ENCODE results near the gene POLDIP2. TPM values are rescaled to one million over a fixed set of nuclear protein-coding genes. Genes with fewer than 3 reads are reported as not detected.
"Not testable (repeated sequence)": the region's sequence is repeated elsewhere in the genome, so short reads cannot be mapped to it uniquely, and the experiment has no call there.

Gene POLDIP2
- total RNA-seq, 2 donors from 2014 or later: 69.0 to 72.1 TPM

GRCh38 chr17:28341516-28341915 is 15.8 kb downstream of the POLDIP2 start:
- Histone ChIP-seq H3K9me3 (ENCODE audit: control insufficient read depth, low read length) (no peaks in the 10 kb centered on the region), H3K4me1 (ENCODE audit: control insufficient read depth, insufficient read depth, low read length) (peaks cover 5% of the 10 kb centered on the region), H3K9ac (ENCODE audit: extremely low read depth, low read length, poor library complexity, severe bottlenecking) (no peak overlapping the region), H3K27me3 (ENCODE audit: control insufficient read depth, insufficient read depth, low read length, poor library complexity, severe bottlenecking) (no peaks in the 10 kb centered on the region), H3K36me3 (ENCODE audit: control insufficient read depth, insufficient read depth, low read length) (peaks cover 72% of the 10 kb centered on the region), H3K27ac (ENCODE audit: low read depth, low read length) (no peak overlapping the region), H3K4me3 (ENCODE audit: low read length) (no peak overlapping the region)
- H3K27me3 Mint-ChIP-seq (ENCODE audit: insufficient read depth): no peaks in the 10 kb centered on the region
- H3K4me3 Mint-ChIP-seq: no peak overlapping the region
- peaks cover 56% of the 10 kb centered on the region for H3K36me3 Mint-ChIP-seq (ENCODE audit: low read depth)
- H3K4me1 Mint-ChIP-seq: peaks cover 14% of the 10 kb centered on the region
- no peak for DNase-seq
- no peak overlapping the region for H3K27ac Mint-ChIP-seq
- WGBS, 2 experiments (ENCODE audit: insufficient coverage in 1 of 2, insufficient read length in 1 of 2): 91 to 96% methylated on average over 11 of the region's 11 CpGs
- H3K9me3 Mint-ChIP-seq: no peaks in the 10 kb centered on the region
- TF ChIP-seq CTCF (conservative IDR thresholded peaks at IDR 0.05): no peak

- H3K27ac Mint-ChIP-seq: no peak overlapping the region
- peaks cover 1% of the 10 kb centered on the region for H3K27me3 Mint-ChIP-seq (ENCODE audit: insufficient read depth)
- H3K9ac ChIP-seq (ENCODE audit: extremely low read depth, low read length, poor library complexity, severe bottlenecking): no peak overlapping the region
- TF ChIP-seq CTCF (conservative IDR thresholded peaks at IDR 0.05): no peak
- H3K9me3 Mint-ChIP-seq: no peaks in the 10 kb centered on the region
- peaks cover 61% of the 10 kb centered on the region for H3K36me3 ChIP-seq (ENCODE audit: control insufficient read depth, insufficient read depth, low read length)
- no peaks in the 10 kb centered on the region for H3K9me3 ChIP-seq (ENCODE audit: control insufficient read depth, low read length)
- no peak overlapping the region for H3K4me3 ChIP-seq (ENCODE audit: low read length)
- no peak for DNase-seq
- peaks cover 44% of the 10 kb centered on the region for H3K36me3 Mint-ChIP-seq (ENCODE audit: low read depth)
- H3K4me1 Mint-ChIP-seq: peaks cover 15% of the 10 kb centered on the region
- H3K27ac ChIP-seq (ENCODE audit: low read depth, low read length): no peak overlapping the region
- 94 to 96% methylated on average over 3 to 6 of the region's 6 CpGs for WGBS, 2 experiments (ENCODE audit: insufficient coverage in 1 of 2, insufficient read length in 1 of 2)
- no peaks in the 10 kb centered on the region for H3K4me1 ChIP-seq (ENCODE audit: control insufficient read depth, insufficient read depth, low read length)
- H3K4me3 Mint-ChIP-seq: no peak overlapping the region
- H3K27me3 ChIP-seq (ENCODE audit: control insufficient read depth, insufficient read depth, low read length, poor library complexity, severe bottlenecking): no peaks in the 10 kb centered on the region
Measured at GRCh38 chr17:28340374-28340773, 17.0 kb downstream of the POLDIP2 start.

- Histone ChIP-seq H3K9ac (ENCODE audit: extremely low read depth, low read length, poor library complexity, severe bottlenecking) (no peak overlapping the region), H3K27ac (ENCODE audit: low read depth, low read length) (no peak overlapping the region), H3K36me3 (ENCODE audit: control insufficient read depth, insufficient read depth, low read length) (peaks cover 51% of the 10 kb centered on the region), H3K4me3 (ENCODE audit: low read length) (no peak overlapping the region), H3K27me3 (ENCODE audit: control insufficient read depth, insufficient read depth, low read length, poor library complexity, severe bottlenecking) (no peaks in the 10 kb centered on the region), H3K9me3 (ENCODE audit: control insufficient read depth, low read length) (no peaks in the 10 kb centered on the region), H3K4me1 (ENCODE audit: control insufficient read depth, insufficient read depth, low read length) (peaks cover 2% of the 10 kb centered on the region)
- Mint-ChIP-seq H3K4me1 (peaks cover 21% of the 10 kb centered on the region), H3K4me3 (no peak overlapping the region), H3K27ac (no peak overlapping the region), H3K27me3 (ENCODE audit: insufficient read depth) (peaks cover 1% of the 10 kb centered on the region), H3K36me3 (ENCODE audit: low read depth) (peaks cover 40% of the 10 kb centered on the region), H3K9me3 (no peaks in the 10 kb centered on the region)
- no peak for DNase-seq
- TF ChIP-seq CTCF (conservative IDR thresholded peaks at IDR 0.05): no peak
- 96 to 99% methylated on average over 11 to 15 of the region's 15 CpGs for WGBS, 2 experiments (ENCODE audit: insufficient coverage in 1 of 2, insufficient read length in 1 of 2)
Measured at GRCh38 chr17:28339431-28339830, 17.9 kb downstream of the POLDIP2 start.

GRCh38 chr17:28338769-28339212 is 18.5 kb downstream of the POLDIP2 start:
- not testable (repeated sequence) for H3K4me1 ChIP-seq (ENCODE audit: control insufficient read depth, insufficient read depth, low read length); DNase-seq; H3K9me3 ChIP-seq (ENCODE audit: control insufficient read depth, low read length); H3K27me3 ChIP-seq (ENCODE audit: control insufficient read depth, insufficient read depth, low read length, poor library complexity, severe bottlenecking); H3K27me3 Mint-ChIP-seq (ENCODE audit: insufficient read depth); H3K9me3 Mint-ChIP-seq; H3K27ac ChIP-seq (ENCODE audit: low read depth, low read length); H3K4me3 Mint-ChIP-seq; H3K4me3 ChIP-seq (ENCODE audit: low read length); H3K9ac ChIP-seq (ENCODE audit: extremely low read depth, low read length, poor library complexity, severe bottlenecking)
- 97 to 98% methylated on average over 7 to 8 of the region's 8 CpGs for WGBS, 2 experiments (ENCODE audit: insufficient coverage in 1 of 2, insufficient read length in 1 of 2)
- H3K36me3 Mint-ChIP-seq (ENCODE audit: low read depth): peaks cover 33% of the 10 kb centered on the region
- H3K27ac Mint-ChIP-seq: peak overlapping the region; percentile 87
- peaks cover 27% of the 10 kb centered on the region for H3K4me1 Mint-ChIP-seq
- peaks cover 45% of the 10 kb centered on the region for H3K36me3 ChIP-seq (ENCODE audit: control insufficient read depth, insufficient read depth, low read length)
